ENCODE measurements around the gene CDH13.

The CDH13 gene

DNA sequence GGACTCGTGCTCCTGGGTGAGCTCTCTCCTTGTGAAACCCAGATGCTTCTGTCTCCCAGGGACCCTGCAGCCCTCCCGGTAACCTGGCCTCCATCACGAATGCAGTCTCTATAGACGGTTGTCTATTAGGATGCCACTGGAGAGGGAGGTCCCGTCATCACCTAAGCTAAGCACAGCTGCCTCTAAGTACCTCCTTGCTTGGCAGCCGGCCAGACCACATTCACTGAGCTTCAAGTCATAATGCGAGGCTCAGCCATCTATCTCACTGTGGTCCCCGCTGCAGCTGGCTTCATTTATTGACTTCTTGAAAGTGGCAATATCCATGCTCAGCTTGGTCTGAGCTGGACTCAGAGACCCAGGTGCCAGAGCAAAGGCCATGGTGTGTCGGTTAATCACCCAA lies 1106.5 kb downstream of the CDH13 start:
- no peak overlapping the region for H3K27ac ChIP-seq
- TF ChIP-seq ZFX (IDR thresholded peaks at IDR 0.05) (no peak), CTCF (conservative IDR thresholded peaks at IDR 0.05) (no peak)

DNA sequence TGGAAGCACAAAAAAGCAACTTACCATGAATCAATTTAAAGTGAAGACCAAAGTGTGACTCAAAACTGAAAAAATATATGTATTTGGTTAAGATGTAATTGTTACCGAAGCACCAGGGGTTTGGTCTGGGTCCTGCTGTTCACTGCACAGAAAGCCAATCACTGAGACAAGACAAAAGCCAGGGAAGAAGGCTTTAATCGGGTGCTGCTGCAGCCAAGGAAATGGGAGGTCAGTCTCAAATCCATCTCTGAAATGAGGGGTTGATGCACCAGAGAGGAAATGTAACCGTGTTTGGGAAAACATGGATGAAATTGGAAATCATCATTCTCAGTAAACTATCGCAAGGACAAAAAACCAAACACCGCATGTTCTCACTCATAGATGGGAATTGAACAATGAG lies 1107.4 kb downstream of the CDH13 start:
- H3K27ac ChIP-seq, result no peak overlapping the region
- no peak for TF ChIP-seq CTCF (conservative IDR thresholded peaks at IDR 0.05)
- no peak for TF ChIP-seq ZFX (IDR thresholded peaks at IDR 0.05)

- TF ChIP-seq ZFX (IDR thresholded peaks at IDR 0.05) (no peak), CTCF (conservative IDR thresholded peaks at IDR 0.05) (no peak)
Measured at GRCh38 chr16:83737729-83738354, 1111.1 kb downstream of the CDH13 start.

DNA sequence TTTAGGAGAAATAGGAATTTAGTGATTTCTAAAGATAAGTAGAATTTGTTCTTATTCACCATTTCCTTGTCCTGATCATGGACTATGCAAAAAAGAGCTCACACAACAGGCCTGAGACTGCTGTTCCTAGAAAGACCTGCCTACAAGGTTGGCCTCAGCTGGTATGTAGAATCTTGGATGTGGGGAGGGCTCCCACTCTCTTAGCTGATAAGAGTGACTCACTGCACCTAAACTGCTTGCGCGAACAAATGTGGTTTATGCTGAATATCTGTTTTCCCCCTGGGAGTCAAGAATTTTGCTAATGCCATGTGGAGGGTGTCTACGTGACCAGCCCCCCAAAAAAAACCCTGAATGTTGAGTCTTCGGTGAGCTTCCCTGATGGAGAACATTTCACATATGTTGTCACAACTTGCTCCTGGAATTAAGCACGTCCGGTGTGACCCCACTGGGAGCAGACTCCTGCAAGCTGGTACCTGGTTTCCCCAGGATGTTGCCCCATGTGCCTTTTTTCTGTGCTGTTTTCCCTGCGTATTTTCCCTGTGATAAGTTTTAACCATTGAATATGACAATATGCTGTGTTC lies 1112.2 kb downstream of the CDH13 start:
- H3K27ac ChIP-seq, result no peak overlapping the region
- TF ChIP-seq ZFX (IDR thresholded peaks at IDR 0.05) (no peak), CTCF (conservative IDR thresholded peaks at IDR 0.05) (no peak)

More at GRCh38 chr16:83737729-83738354, 1111.1 kb downstream of the CDH13 start:
- H3K27ac ChIP-seq, result no peak overlapping the region

GRCh38 chr16:83742124-83742899 lies 1115.5 kb downstream of the CDH13 start:
- H3K27ac ChIP-seq, result no peak overlapping the region
- TF ChIP-seq ZFX (IDR thresholded peaks at IDR 0.05), result no peak
- TF ChIP-seq CTCF (conservative IDR thresholded peaks at IDR 0.05), result no peak

DNA sequence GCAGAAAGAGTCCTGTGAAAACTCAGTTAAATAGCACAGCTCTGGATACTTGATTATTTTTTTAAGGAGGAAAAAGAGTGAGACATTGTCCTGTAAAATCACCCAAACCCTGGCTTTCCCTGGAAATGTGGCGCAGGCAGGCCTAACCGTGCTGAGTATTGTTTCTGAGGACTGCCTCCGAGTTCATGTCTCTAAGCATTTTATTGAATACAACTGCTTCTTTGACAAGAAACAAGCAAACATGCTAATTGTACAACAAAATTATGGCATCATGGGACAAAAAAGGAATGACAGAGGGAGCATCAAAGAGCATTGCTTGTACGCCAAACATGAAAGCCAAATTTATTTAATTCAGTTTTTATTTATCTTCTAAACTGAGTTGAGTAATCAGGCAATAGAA lies 1116.5 kb downstream of the CDH13 start:
- no peak for TF ChIP-seq ZFX (IDR thresholded peaks at IDR 0.05)
- no peak overlapping the region for H3K27ac ChIP-seq

GRCh38 chr16:83743720-83744119 lies 1117.0 kb downstream of the CDH13 start:
- no peak for TF ChIP-seq CTCF (conservative IDR thresholded peaks at IDR 0.05)
- no peak for TF ChIP-seq ZFX (IDR thresholded peaks at IDR 0.05)
- H3K27ac ChIP-seq, result no peak overlapping the region
